Measurements from ENCODE around the gene MOGAT1. TPM values are rescaled to one million over a fixed set of nuclear protein-coding genes. Genes with fewer than 3 reads are reported as not detected.

The MOGAT1 gene
- total and polyA plus RNA-seq, 2 of the 13 experiments (the other 11 are each of a cell fraction or from before 2014, with no cell fraction given) = 0.98 to 4.3 TPM

DNA sequence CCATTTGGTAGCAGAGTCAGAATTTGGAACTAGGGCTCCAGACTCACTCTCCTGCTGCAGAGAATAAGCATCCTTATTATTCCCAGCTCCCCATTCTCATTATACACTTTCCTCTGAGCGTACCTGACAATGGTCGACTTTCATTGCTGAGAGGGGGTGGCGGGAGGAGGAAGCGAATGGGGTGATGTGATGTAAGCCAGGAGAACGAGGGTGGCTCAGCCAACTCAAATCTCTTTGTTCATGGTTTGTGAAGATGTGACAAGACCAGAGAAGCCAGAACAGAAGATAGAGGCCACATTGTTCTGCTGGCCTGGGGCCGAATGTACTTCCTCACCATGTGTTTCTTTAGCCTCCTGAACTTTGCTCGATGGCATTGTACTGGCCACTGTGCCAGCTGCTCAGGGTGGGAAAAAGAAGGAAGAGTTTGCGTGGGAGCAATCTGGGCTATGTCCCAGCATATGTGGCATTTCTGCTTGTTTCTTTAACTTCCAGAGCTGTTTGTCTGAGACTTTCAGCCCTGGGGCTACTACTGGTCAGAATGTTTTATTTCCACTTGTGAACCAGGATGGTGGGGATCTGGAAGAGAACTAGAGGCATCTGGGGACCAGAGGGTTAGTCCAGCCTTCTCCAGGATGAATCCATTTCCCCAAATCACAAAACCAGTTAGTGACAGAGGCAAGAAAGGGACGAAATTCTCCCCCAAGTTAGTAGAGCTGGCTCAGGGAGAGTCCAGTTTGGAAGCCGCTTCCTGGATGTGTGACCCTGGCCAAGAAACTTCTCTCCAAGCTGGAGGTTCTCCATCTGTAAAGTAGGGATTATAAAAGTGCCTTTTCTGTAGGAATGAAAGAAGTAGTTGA is 62.6 kb downstream of the MOGAT1 start (continued):
- TF ChIP-seq, protein P1, sequence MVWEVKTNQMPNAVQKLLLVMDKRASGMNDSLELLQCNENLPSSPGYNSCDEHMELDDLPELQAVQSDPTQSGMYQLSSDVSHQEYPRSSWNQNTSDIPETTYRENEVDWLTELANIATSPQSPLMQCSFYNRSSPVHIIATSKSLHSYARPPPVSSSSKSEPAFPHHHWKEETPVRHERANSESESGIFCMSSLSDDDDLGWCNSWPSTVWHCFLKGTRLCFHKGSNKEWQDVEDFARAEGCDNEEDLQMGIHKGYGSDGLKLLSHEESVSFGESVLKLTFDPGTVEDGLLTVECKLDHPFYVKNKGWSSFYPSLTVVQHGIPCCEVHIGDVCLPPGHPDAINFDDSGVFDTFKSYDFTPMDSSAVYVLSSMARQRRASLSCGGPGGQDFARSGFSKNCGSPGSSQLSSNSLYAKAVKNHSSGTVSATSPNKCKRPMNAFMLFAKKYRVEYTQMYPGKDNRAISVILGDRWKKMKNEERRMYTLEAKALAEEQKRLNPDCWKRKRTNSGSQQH (CRISPR knock-in tag; IDR thresholded peaks at IDR 0.05; ENCODE audit: low read depth) = no peak
- no peak for TF ChIP-seq ZNF446 (CRISPR knock-in tag; IDR thresholded peaks at IDR 0.05)
- TF ChIP-seq IRF2 (CRISPR knock-in tag; IDR thresholded peaks at IDR 0.05) = peak; percentile 70
- peak; percentile 92; the same call in 1 of the 2 replicates for TF ChIP-seq ZNF552 (CRISPR knock-in tag; IDR thresholded peaks at IDR 0.05; ENCODE audit: borderline replicate concordance)
- TF ChIP-seq, protein P2, sequence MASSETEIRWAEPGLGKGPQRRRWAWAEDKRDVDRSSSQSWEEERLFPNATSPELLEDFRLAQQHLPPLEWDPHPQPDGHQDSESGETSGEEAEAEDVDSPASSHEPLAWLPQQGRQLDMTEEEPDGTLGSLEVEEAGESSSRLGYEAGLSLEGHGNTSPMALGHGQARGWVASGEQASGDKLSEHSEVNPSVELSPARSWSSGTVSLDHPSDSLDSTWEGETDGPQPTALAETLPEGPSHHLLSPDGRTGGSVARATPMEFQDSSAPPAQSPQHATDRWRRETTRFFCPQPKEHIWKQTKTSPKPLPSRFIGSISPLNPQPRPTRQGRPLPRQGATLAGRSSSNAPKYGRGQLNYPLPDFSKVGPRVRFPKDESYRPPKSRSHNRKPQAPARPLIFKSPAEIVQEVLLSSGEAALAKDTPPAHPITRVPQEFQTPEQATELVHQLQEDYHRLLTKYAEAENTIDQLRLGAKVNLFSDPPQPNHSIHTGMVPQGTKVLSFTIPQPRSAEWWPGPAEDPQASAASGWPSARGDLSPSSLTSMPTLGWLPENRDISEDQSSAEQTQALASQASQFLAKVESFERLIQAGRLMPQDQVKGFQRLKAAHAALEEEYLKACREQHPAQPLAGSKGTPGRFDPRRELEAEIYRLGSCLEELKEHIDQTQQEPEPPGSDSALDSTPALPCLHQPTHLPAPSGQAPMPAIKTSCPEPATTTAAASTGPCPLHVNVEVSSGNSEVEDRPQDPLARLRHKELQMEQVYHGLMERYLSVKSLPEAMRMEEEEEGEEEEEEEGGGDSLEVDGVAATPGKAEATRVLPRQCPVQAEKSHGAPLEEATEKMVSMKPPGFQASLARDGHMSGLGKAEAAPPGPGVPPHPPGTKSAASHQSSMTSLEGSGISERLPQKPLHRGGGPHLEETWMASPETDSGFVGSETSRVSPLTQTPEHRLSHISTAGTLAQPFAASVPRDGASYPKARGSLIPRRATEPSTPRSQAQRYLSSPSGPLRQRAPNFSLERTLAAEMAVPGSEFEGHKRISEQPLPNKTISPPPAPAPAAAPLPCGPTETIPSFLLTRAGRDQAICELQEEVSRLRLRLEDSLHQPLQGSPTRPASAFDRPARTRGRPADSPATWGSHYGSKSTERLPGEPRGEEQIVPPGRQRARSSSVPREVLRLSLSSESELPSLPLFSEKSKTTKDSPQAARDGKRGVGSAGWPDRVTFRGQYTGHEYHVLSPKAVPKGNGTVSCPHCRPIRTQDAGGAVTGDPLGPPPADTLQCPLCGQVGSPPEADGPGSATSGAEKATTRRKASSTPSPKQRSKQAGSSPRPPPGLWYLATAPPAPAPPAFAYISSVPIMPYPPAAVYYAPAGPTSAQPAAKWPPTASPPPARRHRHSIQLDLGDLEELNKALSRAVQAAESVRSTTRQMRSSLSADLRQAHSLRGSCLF (CRISPR knock-in tag; IDR thresholded peaks at IDR 0.05; ENCODE audit: borderline replicate concordance) = no peak
- peak; percentile 45; the same call in 1 of the 2 replicates for TF ChIP-seq HOXA9 (CRISPR knock-in tag; IDR thresholded peaks at IDR 0.05; ENCODE audit: borderline replicate concordance)
- peak; percentile 86 for TF ChIP-seq BCL6 (CRISPR knock-in tag; IDR thresholded peaks at IDR 0.05)
- TF ChIP-seq CENPT (CRISPR knock-in tag; IDR thresholded peaks at IDR 0.05; ENCODE audit: low read depth) = no peak
- TF ChIP-seq, protein P3, sequence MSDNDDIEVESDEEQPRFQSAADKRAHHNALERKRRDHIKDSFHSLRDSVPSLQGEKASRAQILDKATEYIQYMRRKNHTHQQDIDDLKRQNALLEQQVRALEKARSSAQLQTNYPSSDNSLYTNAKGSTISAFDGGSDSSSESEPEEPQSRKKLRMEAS (IDR thresholded peaks at IDR 0.05) = peak; percentile 97
- 0 out of 2 replicates have a peak, but pooled peaks have one; percentile 75 for TF ChIP-seq ZFP90 (CRISPR knock-in tag; IDR thresholded peaks at IDR 0.05; ENCODE audit: borderline replicate concordance)
- no peak for TF ChIP-seq ZNF296 (CRISPR knock-in tag; conservative IDR thresholded peaks at IDR 0.05)
- TF ChIP-seq NRL (CRISPR knock-in tag; IDR thresholded peaks at IDR 0.05; ENCODE audit: borderline replicate concordance) = no peak
- TF ChIP-seq, protein P4, sequence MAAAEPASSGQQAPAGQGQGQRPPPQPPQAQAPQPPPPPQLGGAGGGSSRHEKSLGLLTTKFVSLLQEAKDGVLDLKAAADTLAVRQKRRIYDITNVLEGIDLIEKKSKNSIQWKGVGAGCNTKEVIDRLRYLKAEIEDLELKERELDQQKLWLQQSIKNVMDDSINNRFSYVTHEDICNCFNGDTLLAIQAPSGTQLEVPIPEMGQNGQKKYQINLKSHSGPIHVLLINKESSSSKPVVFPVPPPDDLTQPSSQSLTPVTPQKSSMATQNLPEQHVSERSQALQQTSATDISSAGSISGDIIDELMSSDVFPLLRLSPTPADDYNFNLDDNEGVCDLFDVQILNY (CRISPR knock-in tag; conservative IDR thresholded peaks at IDR 0.05) = no peak
- TF ChIP-seq POLR2AphosphoS5 (IDR thresholded peaks at IDR 0.05; ENCODE audit: low read depth, low read length) = peak; percentile 59
- no peak for TF ChIP-seq SOX6 (IDR thresholded peaks at IDR 0.05)
- peak; percentile 99 for TF ChIP-seq SOX6 (CRISPR knock-in tag; IDR thresholded peaks at IDR 0.05)
- no peak for TF ChIP-seq MBNL3 (CRISPR knock-in tag; conservative IDR thresholded peaks at IDR 0.05)
- no peak for TF ChIP-seq RFX3 (CRISPR knock-in tag; IDR thresholded peaks at IDR 0.05)
- TF ChIP-seq SMAD9 (CRISPR knock-in tag; IDR thresholded peaks at IDR 0.05) = no peak
- no peak for TF ChIP-seq ZNF839 (CRISPR knock-in tag; IDR thresholded peaks at IDR 0.05; ENCODE audit: borderline replicate concordance)

Measured in HepG2 (cell line).